ENCODE results near the gene OR1I1.

GRCh38 chr19:15035795-15036311 is 46.2 kb upstream of the OR1I1 start:
- TF ChIP-seq CTCF (IDR thresholded peaks at IDR 0.05; ENCODE audit: borderline replicate concordance, extremely low read depth, low read length, poor library complexity, severe bottlenecking) (no peak), EZH2 (IDR thresholded peaks at IDR 0.05; ENCODE audit: borderline replicate concordance, low read depth, low read length, severe bottlenecking) (no peak)
